ENCODE measurements around the gene NTSR2. TPM values are rescaled to one million over a fixed set of nuclear protein-coding genes. Genes with fewer than 3 reads are reported as not detected.

Gene NTSR2, protein sequence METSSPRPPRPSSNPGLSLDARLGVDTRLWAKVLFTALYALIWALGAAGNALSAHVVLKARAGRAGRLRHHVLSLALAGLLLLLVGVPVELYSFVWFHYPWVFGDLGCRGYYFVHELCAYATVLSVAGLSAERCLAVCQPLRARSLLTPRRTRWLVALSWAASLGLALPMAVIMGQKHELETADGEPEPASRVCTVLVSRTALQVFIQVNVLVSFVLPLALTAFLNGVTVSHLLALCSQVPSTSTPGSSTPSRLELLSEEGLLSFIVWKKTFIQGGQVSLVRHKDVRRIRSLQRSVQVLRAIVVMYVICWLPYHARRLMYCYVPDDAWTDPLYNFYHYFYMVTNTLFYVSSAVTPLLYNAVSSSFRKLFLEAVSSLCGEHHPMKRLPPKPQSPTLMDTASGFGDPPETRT
- not detected in 2 replicates for total RNA-seq (2014; rRNA removed; shearing (Covaris generic))

DNA sequence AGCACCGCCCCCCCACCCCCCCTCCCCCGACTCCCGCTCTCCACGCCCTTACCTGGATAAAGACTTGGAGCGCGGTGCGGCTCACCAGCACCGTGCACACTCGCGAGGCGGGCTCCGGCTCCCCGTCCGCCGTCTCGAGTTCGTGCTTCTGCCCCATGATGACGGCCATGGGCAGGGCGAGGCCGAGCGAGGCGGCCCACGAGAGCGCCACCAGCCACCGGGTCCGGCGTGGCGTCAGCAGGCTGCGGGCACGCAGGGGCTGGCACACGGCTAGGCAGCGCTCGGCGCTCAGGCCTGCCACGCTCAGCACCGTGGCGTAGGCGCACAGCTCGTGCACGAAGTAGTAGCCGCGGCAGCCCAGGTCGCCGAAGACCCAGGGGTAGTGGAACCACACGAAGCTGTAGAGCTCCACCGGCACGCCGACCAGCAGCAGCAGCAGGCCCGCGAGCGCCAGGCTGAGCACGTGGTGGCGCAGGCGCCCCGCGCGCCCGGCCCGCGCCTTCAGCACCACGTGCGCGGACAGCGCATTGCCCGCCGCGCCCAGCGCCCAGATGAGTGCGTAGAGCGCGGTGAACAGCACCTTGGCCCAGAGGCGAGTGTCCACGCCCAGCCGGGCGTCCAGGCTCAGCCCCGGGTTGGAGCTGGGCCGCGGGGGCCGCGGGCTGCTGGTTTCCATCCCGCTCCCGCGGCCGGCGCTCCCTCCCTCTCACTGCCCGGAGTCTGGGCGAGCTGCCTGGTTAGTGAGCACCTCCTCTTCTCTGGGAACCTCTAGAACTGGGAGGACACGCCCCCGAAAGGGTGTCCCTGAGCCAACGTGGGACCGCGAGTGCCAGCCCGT, at the start of gene NTSR2:
Gene NTSR2, minus strand, starts transcription at position 742 of the 838 bp plus-strand sequence. Its CDS starts 66 bp downstream, at position 676.
- H3K27me3 ChIP-seq (replicated peaks) = peaks cover 18% of the 10 kb centered on the region
- peaks cover 7% of the 10 kb centered on the region for H3K9me3 ChIP-seq (replicated peaks)
- H3K4me3 ChIP-seq = no peak within 1 kb of the TSS
- DNase-seq (ENCODE audit: low read depth in 1 of 2, low spot score in 2 of 2) = peak in 1 of 2 experiments; percentile 18
- no peak within 1 kb of the TSS for H3K27ac ChIP-seq
- H3K4me1 ChIP-seq (replicated peaks) = peaks cover 6% of the 10 kb centered on the region
- no peaks in the 10 kb centered on the region for H3K36me3 ChIP-seq

DNA sequence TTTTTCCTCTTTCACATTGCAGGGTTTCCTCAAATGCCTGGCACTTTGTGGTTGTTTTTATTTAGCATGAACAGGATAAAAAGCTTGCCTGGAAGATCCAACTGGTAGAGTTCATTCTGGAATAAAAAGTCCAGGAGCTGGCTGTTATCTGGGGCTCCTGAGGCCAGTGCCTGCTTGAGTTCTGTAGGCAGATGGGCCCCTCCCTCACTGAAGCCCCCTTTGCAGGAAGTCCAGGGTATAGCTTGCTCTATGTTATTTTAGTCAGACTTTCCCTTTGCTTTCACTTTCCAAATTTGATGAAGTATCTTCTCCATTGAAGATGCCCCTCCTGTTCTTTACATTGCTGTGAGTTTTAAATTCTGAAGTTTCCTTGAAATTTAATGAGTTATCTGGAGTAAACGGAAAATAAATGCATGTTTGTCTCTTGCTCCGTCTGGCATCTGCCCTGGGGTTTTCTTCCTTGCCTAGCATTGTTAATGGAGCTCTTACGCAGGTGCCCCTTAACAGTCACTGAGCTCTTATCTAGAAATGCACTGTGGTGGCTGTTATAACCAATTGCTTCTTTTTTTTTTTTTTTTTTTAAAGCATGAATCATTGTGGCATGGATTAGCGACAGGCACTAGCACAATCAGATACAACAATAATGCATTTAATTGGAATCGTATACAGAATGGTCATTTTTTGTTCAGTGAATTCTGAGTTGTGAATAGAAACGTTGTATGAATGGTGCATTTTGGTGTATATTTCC, 49.4 kb upstream of the NTSR2 start:
- DNase-seq (ENCODE audit: low read depth in 1 of 2, low spot score in 2 of 2) = no peak
- no peaks in the 10 kb centered on the region for H3K36me3 ChIP-seq
- 0 out of 2 replicates have a peak, but pooled peaks cover 3% of the 10 kb centered on the region for H3K4me1 ChIP-seq (replicated peaks)
- no peak overlapping the region for H3K27ac ChIP-seq
- H3K27me3 ChIP-seq (replicated peaks) = no peaks in the 10 kb centered on the region
- H3K9me3 ChIP-seq (replicated peaks) = no peaks in the 10 kb centered on the region
- H3K4me3 ChIP-seq = no peak overlapping the region

DNA sequence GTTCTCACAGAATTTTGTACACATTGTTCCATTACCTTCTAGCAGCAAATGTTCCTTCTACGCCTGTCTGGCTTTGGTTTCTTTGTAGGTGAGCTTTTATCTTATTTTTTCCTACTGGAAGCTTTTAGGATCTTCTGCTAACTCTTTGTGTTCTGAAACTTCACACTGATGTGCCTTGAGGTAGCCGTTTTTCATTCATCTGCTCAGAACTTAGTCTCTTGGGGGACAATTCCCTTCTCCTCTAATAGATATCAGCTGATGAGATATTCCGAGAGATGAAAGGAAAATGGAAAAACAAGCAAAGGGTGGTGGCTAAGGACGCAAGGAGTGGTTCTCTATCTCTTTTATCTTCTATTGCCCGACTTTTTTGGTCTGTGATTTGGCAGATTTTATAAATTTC, 48.6 kb upstream of the NTSR2 start:
- DNase-seq (ENCODE audit: low read depth in 1 of 2, low spot score in 2 of 2) = no peak
- Histone ChIP-seq H3K4me1 (replicated peaks) (0 out of 2 replicates have a peak, but pooled peaks cover 3% of the 10 kb centered on the region), H3K4me3 (no peak overlapping the region), H3K36me3 (no peaks in the 10 kb centered on the region), H3K27me3 (replicated peaks) (no peaks in the 10 kb centered on the region), H3K9me3 (replicated peaks) (no peaks in the 10 kb centered on the region), H3K27ac (no peak overlapping the region)

DNA sequence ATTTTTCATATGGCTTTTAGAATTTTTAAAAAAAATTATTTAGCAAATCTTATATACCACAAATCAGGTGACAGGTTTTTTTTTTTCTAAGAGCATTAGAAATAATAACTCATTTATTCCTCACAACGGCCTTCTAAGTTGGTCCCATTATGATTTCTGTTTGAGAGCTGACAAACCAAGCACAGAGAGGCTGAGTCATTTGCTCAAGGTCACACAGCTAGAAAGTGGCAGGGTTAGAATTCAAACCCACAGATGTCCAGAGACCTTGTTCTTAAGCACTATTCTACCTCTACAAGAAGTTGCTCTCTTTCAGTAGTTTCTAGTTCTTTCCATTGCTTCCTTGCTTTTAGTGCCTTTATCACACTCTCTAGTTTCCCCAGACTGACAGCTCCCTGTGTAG, 47.6 kb upstream of the NTSR2 start:
- H3K4me1 ChIP-seq (replicated peaks) = 0 out of 2 replicates have a peak, but pooled peaks cover 3% of the 10 kb centered on the region
- no peaks in the 10 kb centered on the region for H3K9me3 ChIP-seq (replicated peaks)
- no peak overlapping the region for H3K4me3 ChIP-seq
- H3K36me3 ChIP-seq = no peaks in the 10 kb centered on the region
- H3K27me3 ChIP-seq (replicated peaks) = no peaks in the 10 kb centered on the region
- H3K27ac ChIP-seq = no peak overlapping the region
- DNase-seq (ENCODE audit: low read depth in 1 of 2, low spot score in 2 of 2) = no peak

DNA sequence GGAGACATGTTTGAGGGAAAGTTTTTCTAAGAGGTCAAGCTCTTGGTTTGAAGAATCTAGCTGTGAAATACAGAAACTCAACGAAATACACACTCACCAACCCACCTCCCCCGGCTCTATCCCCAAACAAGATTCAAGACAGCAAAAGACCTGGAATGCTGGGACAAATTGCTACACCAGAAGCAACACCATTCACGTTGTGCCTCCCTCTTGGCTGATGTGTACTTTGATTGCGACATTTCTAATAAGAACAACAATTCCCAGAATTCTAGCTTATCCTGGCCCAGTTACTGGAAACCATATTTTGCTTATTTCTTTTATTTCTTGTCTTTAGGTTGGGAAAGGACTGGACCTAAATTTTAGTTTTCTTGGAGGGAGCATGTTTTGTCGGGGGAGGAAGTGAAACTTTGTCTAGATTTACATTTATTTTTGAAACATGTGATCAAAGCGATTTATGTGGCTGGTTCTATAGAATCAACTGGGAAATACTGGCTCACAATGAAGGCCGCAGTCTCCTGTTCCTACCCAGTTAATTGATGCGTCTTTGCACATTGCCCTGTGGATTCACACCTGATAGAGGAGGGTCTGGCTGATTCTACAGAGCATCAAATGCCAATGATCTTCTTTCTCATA, 46.8 kb upstream of the NTSR2 start:
- H3K27ac ChIP-seq = no peak overlapping the region
- peaks cover 7% of the 10 kb centered on the region for H3K4me1 ChIP-seq (replicated peaks)
- no peaks in the 10 kb centered on the region for H3K27me3 ChIP-seq (replicated peaks)
- H3K4me3 ChIP-seq = no peak overlapping the region
- no peaks in the 10 kb centered on the region for H3K36me3 ChIP-seq
- DNase-seq (ENCODE audit: low read depth in 1 of 2, low spot score in 2 of 2) = no peak
- no peaks in the 10 kb centered on the region for H3K9me3 ChIP-seq (replicated peaks)

DNA sequence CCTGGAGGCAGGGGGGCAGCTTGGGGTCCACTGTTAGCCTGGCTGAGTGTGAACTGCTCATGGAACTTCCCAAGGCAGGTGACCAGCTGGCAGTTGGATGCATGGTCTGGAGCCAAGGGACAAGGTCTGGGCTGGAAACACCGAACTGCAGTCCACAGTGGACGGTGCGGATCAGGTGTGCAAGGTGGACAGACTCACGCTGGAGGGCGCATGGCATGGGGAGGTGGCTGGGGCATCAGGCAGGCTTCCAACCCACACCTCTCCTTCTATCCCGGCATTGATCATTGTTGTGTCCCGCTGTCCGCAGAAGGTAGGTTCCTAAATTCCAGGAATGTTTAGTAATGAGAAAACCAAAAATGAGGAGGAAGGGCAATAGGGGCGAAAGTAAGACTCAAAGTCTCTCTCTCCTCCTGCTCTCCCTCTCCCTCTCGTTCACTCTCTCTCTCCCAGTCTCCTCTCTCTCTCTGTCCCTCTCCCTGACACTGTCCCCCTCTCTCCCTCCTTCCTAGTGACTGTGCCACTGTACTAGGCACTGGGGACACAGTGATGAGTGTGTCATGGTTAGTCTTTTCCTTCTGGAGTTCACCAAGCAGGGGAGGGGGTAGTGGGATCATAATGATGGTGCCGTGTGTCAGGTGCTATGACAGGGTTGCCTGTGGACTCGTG, 46.1 kb upstream of the NTSR2 start:
- DNase-seq (ENCODE audit: low read depth in 1 of 2, low spot score in 2 of 2) = no peak
- H3K27ac ChIP-seq = no peak overlapping the region
- no peaks in the 10 kb centered on the region for H3K9me3 ChIP-seq (replicated peaks)
- no peaks in the 10 kb centered on the region for H3K27me3 ChIP-seq (replicated peaks)
- H3K4me1 ChIP-seq (replicated peaks) = peaks cover 14% of the 10 kb centered on the region
- H3K4me3 ChIP-seq = no peak overlapping the region
- H3K36me3 ChIP-seq = no peaks in the 10 kb centered on the region

DNA sequence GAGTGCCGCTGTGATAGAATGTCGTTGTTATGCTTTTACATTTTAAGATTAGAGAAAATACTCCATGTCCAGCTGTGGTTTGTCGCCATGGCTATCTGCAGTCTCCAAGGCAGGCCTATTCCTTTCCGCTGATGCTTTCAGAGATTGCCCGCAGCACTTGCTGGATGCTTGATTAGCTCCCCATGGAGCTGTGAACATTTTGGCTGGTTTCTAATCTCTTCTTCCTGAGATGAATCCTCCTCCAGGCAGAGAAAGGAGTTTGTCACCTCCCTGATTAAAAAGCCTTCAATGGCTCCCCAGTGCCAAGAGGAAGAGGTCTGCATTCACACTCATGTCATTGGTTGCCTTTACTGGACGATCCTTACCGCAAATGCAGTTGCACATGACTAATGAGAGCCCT, 43.8 kb upstream of the NTSR2 start:
- Histone ChIP-seq H3K4me1 (replicated peaks) (peaks cover 31% of the 10 kb centered on the region), H3K36me3 (no peaks in the 10 kb centered on the region), H3K27ac (no peak overlapping the region), H3K27me3 (replicated peaks) (no peaks in the 10 kb centered on the region), H3K9me3 (replicated peaks) (no peaks in the 10 kb centered on the region), H3K4me3 (no peak overlapping the region)
- DNase-seq (ENCODE audit: low read depth in 1 of 2, low spot score in 2 of 2) = no peak

DNA sequence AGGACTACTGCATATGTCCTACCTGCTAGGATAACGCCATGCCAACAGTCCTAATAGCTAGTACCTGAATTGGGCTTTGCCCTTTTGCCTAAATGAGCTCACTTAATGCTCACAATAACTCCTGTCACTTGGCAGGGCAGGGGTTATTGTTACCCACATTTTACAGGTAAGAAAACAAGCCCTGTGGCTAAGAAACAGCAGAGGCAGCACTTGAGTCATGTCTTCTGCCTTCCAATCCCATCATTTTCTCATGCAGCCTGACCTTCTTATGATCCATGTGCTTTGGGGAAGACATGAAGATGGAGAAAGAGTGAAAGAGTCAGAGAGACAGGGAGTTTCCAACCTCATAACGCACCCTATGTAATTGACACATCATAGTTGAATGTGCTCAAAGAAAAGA, 42.9 kb upstream of the NTSR2 start:
- Histone ChIP-seq H3K4me3 (no peak overlapping the region), H3K9me3 (replicated peaks) (no peaks in the 10 kb centered on the region), H3K36me3 (no peaks in the 10 kb centered on the region), H3K27me3 (replicated peaks) (no peaks in the 10 kb centered on the region), H3K27ac (no peak overlapping the region), H3K4me1 (replicated peaks) (peaks cover 31% of the 10 kb centered on the region)
- DNase-seq (ENCODE audit: low read depth in 1 of 2, low spot score in 2 of 2) = no peak

DNA sequence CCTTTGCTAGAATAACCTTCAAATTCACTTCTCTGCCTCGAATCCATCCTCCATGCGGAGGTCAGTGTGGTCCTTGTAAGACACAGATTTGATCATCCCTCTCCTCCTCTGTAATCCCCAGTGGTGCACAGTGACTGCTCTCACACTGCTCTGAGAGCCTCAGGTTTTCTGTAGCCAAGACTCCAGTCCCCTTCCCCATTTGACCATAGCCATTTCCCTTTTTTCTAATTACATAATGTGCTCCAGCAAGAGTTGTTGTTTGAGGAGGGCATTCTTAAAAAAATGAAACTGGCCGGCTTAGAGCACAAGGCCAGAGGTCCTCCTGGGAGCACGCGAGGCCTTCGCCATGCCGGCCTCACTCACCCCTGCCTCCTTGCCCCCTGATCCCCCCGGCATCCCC, 41.8 kb upstream of the NTSR2 start:
- no peak for DNase-seq (ENCODE audit: low read depth in 1 of 2, low spot score in 2 of 2)
- peak overlapping the region; percentile 78 for H3K27ac ChIP-seq
- no peaks in the 10 kb centered on the region for H3K9me3 ChIP-seq (replicated peaks)

DNA sequence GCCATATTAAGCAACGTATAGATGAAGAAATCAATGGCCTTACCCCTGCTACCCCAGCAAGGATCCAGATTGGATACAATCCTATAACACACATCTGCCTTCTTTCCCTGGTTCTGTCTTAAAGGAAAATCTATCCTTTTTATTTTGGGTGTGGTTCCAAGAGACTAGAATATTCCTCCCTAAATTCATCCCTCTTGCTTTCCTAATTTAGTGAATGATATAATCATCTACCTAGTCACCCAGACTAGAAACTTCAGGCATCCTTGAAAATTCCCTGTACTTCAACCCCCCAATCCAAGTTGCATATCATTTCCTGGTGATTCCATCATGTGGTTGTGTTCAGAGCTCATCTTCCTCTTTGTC, 41.3 kb upstream of the NTSR2 start:
- Histone ChIP-seq H3K9me3 (replicated peaks) (no peaks in the 10 kb centered on the region), H3K36me3 (no peaks in the 10 kb centered on the region)
- no peak for DNase-seq (ENCODE audit: low read depth in 1 of 2, low spot score in 2 of 2)

More for the DNA sequence above, 41.8 kb upstream of the NTSR2 start:
- no peaks in the 10 kb centered on the region for H3K36me3 ChIP-seq
- H3K4me3 ChIP-seq = no peak overlapping the region
- H3K27me3 ChIP-seq (replicated peaks) = no peaks in the 10 kb centered on the region
- H3K4me1 ChIP-seq (replicated peaks) = peaks cover 31% of the 10 kb centered on the region

DNA sequence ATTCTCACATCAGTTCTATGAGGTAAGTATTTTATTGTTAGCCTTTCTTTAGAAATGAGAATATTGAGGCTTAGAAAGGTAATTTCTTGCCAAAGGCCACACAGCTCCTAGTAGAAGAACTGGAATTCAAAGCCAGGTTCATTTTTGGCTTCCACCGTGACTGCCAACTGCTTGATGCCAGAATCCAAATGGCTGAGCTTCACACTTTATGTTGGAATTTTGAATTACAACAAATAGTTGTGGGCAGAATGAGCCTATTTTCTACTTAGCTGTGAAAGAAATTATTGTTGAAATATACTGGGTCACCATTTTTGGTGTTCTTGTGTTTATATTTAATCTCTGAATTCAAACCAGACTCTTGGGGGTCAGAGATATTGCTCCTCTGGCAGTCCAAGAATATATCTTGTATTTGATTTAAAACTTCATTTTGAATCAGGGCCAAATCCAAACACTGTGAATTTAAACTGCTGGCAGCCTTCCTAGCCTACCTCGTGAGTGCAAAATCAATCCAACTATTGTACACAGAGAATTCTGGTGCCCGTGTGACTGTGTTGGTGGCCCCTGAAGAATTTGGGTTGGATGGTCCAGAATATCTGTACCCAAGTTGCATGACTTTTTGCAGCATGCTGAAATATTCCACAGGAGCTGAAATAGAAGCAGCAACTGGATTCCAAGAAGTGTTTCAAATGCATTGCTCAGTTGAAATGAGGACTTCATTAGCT, 40.8 kb upstream of the NTSR2 start:
- Histone ChIP-seq H3K36me3 (no peaks in the 10 kb centered on the region), H3K27ac (peak overlapping the region; percentile 78), H3K27me3 (replicated peaks) (no peaks in the 10 kb centered on the region), H3K4me1 (replicated peaks) (peaks cover 31% of the 10 kb centered on the region), H3K9me3 (replicated peaks) (no peaks in the 10 kb centered on the region), H3K4me3 (no peak overlapping the region)
- DNase-seq (ENCODE audit: low read depth in 1 of 2, low spot score in 2 of 2) = no peak

More for the DNA sequence above, 41.3 kb upstream of the NTSR2 start:
- peak overlapping the region; percentile 78 for H3K27ac ChIP-seq
- peaks cover 31% of the 10 kb centered on the region for H3K4me1 ChIP-seq (replicated peaks)
- no peaks in the 10 kb centered on the region for H3K27me3 ChIP-seq (replicated peaks)
- no peak overlapping the region for H3K4me3 ChIP-seq

DNA sequence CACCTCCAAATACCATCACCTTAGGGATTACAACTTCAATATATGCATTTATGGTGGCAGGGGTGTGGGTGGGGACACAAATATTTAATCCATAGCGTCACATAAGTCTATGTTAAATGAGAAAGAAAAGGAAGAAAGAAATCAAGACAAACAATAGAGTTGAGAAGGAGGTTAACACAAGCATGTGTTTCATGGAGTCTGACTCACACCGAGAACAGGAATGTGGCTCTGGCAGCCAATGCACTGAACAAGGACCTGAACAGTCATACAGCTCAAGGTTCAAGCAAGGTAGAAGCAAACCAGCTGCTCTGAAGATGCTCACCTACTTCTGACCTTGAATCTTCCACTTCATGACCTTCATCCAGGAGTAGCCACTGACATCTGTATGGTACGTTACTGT, 40.2 kb upstream of the NTSR2 start:
- Histone ChIP-seq H3K27ac (peak overlapping the region; percentile 78), H3K36me3 (no peaks in the 10 kb centered on the region), H3K9me3 (replicated peaks) (no peaks in the 10 kb centered on the region), H3K27me3 (replicated peaks) (no peaks in the 10 kb centered on the region), H3K4me3 (no peak overlapping the region), H3K4me1 (replicated peaks) (peaks cover 31% of the 10 kb centered on the region)
- peak; percentile 75 to 78 for DNase-seq (ENCODE audit: low read depth in 1 of 2, low spot score in 2 of 2)
